CD4-positive, alpha-beta memory T cell (primary cell): ENCODE results near the gene NGEF. TPM values are rescaled to one million over a fixed set of nuclear protein-coding genes. Genes with fewer than 3 reads are reported as not detected.
"Not testable (repeated sequence)": the region's sequence is repeated elsewhere in the genome, so short reads cannot be mapped to it uniquely, and the experiment has no call there.

Source experiments
- CTCF ChIA-PET: fragments of 350-600 bp; sonication (Branson Sonifier 250); formaldehyde crosslinking; loops from one replicate; lab custom pipeline; 2021; ENCODE audit warnings: inconsistent platforms; ENCODE audit not compliant: partially characterized antibody; lab: Charles Lee
- POLR2A ChIA-PET: fragments of 350-600 bp; sonication (Branson Sonifier 250); formaldehyde crosslinking; loops from one replicate; lab custom pipeline; 2021; ENCODE audit not compliant: partially characterized antibody; lab: Charles Lee
- DNase-seq, 5 donors: peaks; one replicate each; pipeline versions ENCODE4 v3.0.0 to v3.0.0-alpha.2; 2020 to 2022; ENCODE audit warnings: mixed read lengths in 1 of 5
- H3K27ac ChIP-seq: one replicate; pipeline ENCODE4 v1.7.0; 2013; ENCODE audit warnings: low read depth, low read length
- H3K27me3 ChIP-seq: 2 replicates; pipeline ENCODE4 v1.7.0; 2013; ENCODE audit warnings: mild to moderate bottlenecking, low read length, moderate library complexity; ENCODE audit not compliant: insufficient read depth
- H3K36me3 ChIP-seq: 2 replicates; pipeline ENCODE4 v1.7.0; 2013; ENCODE audit warnings: mild to moderate bottlenecking, low read length, moderate library complexity; ENCODE audit not compliant: insufficient read depth
- H3K4me1 ChIP-seq: 2 replicates; pipeline ENCODE4 v1.7.0; 2013; ENCODE audit warnings: mild to moderate bottlenecking, low read length, moderate library complexity; ENCODE audit not compliant: insufficient read depth
- H3K4me3 ChIP-seq, 2 donors: one replicate each; pipeline ENCODE4 v1.7.0; 2013; ENCODE audit warnings: low read length in 2 of 2, mild to moderate bottlenecking in 1 of 2
- H3K9me3 ChIP-seq, 2 donors: one replicate each; pipeline ENCODE4 v1.7.0; 2013; ENCODE audit warnings: low read length in 2 of 2, control low read depth in 1 of 2; ENCODE audit not compliant: control insufficient read depth in 1 of 2
- H3K27ac Mint-ChIP-seq, 7 donors: one replicate each; pipeline ENCODE4 v1.8.0; 2020 to 2021; ENCODE audit warnings: mixed read lengths in 7 of 7, mild to moderate bottlenecking in 6 of 7, inconsistent platforms in 3 of 7, moderate library complexity in 3 of 7
- H3K27me3 Mint-ChIP-seq, 2 donors: one replicate each; pipeline ENCODE4 v1.8.0; 2020 to 2021; ENCODE audit warnings: mixed read lengths in 2 of 2
- H3K36me3 Mint-ChIP-seq, 2 donors: one replicate each; pipeline ENCODE4 v1.8.0; 2020 to 2021; ENCODE audit warnings: mixed read lengths in 2 of 2, inconsistent platforms in 1 of 2, mild to moderate bottlenecking in 1 of 2
- H3K4me1 Mint-ChIP-seq, 4 donors: one replicate each; pipeline ENCODE4 v1.8.0; 2020 to 2021; ENCODE audit warnings: mixed read lengths in 4 of 4, mild to moderate bottlenecking in 1 of 4
- H3K4me3 Mint-ChIP-seq, 8 donors: one replicate each; pipeline ENCODE4 v1.8.0; 2020 to 2021; ENCODE audit warnings: mixed read lengths in 8 of 8, mild to moderate bottlenecking in 7 of 8, moderate library complexity in 6 of 8, inconsistent platforms in 3 of 8
- H3K9me3 Mint-ChIP-seq, 8 donors: one replicate each; pipeline ENCODE4 v1.8.0; 2020 to 2021; ENCODE audit warnings: mixed read lengths in 8 of 8, mild to moderate bottlenecking in 5 of 8, inconsistent platforms in 3 of 8, moderate library complexity in 1 of 8
- intact Hi-C: fragments of 100-400 bp; cut with micrococcal nuclease; formaldehyde crosslinking; loops from one replicate; pipeline ENCODE4 v1.15.1; 2023
- polyA plus RNA-seq, 2 donors: library from polyadenylated mRNA; unstranded; fragments of 300-500 nt; fragmentation: Illumina TruSeq; gene quantifications; one replicate each; pipeline ENCODE4 v1.2.3, GENCODE V29; 2021
- total RNA-seq, 2 experiments: library from RNA; stranded (reverse); gene quantifications; one replicate each; pipeline ENCODE4 v1.2.3, GENCODE V29; 2021

Gene NGEF
- total and polyA plus RNA-seq, 4 experiments from 2014 or later, result not detected

DNA sequence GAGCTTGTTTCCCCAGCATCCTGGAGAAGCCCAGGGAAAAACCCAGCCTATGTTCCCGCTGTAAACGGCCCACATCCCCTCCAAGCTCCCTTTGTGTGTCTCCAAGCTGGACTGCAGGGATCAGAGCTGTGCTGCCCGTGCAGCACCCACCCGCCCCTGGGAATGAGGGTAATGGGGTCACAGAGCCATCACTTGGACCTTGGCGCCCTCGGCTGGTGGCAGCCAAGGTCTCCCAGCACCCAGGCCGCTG lies 46.4 kb upstream of the NGEF start:
- Histone ChIP-seq H3K9me3 (no peaks in the 10 kb centered on the region), H3K4me3 (peak overlapping the region in 1 of 2 donors; percentile 95), H3K36me3 (peaks cover 7% of the 10 kb centered on the region), H3K27ac (peak overlapping the region; percentile 91), H3K27me3 (no peaks in the 10 kb centered on the region), H3K4me1 (peaks cover 40% of the 10 kb centered on the region)
- POLR2A ChIA-PET, result interaction anchor here (0.9 to 14.9 kb wide), 16 partner anchors 11 to 272 kb away, joined by 3 to 426 read pairs (median 5); partner anchors contain the start of gene ATG16L1
- Mint-ChIP-seq H3K9me3 (no peaks in the 10 kb centered on the region), H3K4me1 (peaks cover 20 to 60% (median 34%) of the 10 kb centered on the region in 4 donors), H3K27me3 (no peaks in the 10 kb centered on the region), H3K27ac (peak overlapping the region; percentile 91 to 99 (median 95)), H3K4me3 (peak overlapping the region; percentile 87 to 97 (median 97)), H3K36me3 (peaks cover 2 to 37% of the 10 kb centered on the region in 2 donors)
- CTCF ChIA-PET, result interaction anchor here (0.6 to 4.0 kb wide), 12 partner anchors 7 to 191 kb away, joined by 3 to 40 read pairs (median 15); partner anchors contain the start of gene ATG16L1
- intact Hi-C loops, result loop anchor here (10.0 kb wide), 2 partner anchors 205 to 445 kb away; no protein-coding TSS in a partner anchor
- DNase-seq, result no peak

DNA sequence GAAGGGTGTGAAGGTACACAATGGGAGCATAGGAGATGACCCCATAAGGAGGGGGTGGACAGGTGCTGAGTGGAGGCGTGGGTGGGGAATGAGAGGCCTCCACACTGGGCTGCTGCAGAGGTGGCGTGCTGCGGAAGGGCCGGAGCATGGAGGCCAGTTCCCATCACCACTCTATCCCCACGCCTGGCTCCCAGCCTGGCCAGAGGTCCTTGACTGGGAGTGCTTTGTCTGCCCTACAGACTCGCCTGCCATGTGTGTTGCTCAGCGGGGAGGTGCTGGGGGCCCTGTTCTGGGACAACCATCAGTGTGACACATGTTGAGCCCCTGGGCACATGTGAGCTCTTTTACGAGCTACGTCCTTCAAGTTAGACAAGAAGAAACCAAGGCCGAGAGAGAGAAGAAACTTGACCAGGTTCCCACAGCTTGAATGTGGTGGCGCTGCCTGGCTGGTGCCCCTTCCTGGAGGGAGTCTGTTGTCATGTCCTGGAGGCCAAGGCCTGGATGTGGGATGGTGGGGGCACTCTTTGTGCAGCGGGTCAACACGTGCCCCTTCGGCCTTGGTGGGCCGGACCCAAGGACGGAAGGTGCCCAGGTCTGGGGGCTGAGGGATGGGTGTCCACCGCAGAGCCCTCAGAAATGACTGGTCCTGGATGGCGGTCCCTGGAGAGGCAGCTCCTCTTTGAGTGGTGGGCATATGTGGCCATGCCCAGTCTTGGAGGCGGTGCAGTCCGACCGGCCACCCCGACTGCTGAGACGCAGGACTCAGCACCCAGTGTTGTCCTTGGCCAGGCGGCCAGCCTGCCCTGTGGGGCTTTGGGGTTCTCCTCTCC lies 45.9 kb upstream of the NGEF start:
- peaks cover 40% of the 10 kb centered on the region for H3K4me1 ChIP-seq
- DNase-seq, result no peak
- H3K36me3 ChIP-seq, result peaks cover 3% of the 10 kb centered on the region
- H3K4me3 Mint-ChIP-seq, result peak overlapping the region in 7 of 8 donors; percentile 31 to 97 (median 70)
- no peaks in the 10 kb centered on the region for H3K27me3 ChIP-seq
- peak overlapping the region; percentile 91 for H3K27ac ChIP-seq
- ChIA-PET POLR2A (interaction anchor here (0.9 to 14.9 kb wide), 8 partner anchors 11 to 212 kb away, joined by 3 to 426 read pairs (median 13); partner anchors contain the start of gene ATG16L1), CTCF (interaction anchor here (0.6 to 4.0 kb wide), 5 partner anchors 10 to 191 kb away, joined by 4 to 36 read pairs (median 19); partner anchors contain the start of gene ATG16L1)
- no peaks in the 10 kb centered on the region for H3K27me3 Mint-ChIP-seq
- no peaks in the 10 kb centered on the region for H3K9me3 ChIP-seq
- no peak overlapping the region for H3K4me3 ChIP-seq
- H3K4me1 Mint-ChIP-seq, result peaks cover 21 to 60% (median 33%) of the 10 kb centered on the region in 4 donors
- H3K27ac Mint-ChIP-seq, result peak overlapping the region; percentile 31 to 99 (median 91)
- intact Hi-C loops, result loop anchor here (10.0 kb wide), 2 partner anchors 204 to 444 kb away; no protein-coding TSS in a partner anchor
- H3K9me3 Mint-ChIP-seq, result no peaks in the 10 kb centered on the region
- H3K36me3 Mint-ChIP-seq, result peaks cover 0 to 35% of the 10 kb centered on the region in 2 donors

DNA sequence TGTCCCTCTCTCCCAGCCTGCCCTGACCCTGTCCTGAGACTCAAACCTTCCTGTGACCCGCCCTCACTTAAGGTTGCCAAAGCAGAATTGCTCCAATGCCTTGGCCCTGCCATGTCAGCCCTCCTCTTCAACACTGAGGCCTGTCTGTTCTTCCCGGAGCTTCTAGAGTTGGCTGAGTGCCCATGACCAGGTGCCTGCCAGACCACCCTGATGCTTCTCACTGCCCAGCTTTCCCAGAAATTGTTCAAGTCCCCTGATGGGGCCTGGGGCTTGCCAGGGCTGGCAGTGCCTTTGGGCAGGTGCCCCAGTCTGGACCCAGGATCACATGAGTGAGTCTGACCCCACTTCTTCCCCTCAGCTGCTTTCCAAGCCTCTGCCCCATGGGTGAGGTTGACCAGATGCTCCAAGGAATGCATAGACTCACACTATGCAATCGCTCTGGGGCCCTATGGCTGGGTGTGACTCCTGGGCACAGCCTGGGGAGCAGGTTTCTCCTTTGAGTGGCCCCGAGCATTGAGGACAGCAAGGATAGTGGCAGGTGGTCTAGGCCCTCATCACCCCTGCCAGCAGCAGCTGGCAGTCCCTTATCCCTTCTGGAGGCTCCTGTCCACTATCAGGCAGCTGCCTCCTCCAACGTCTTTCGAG lies 44.0 kb upstream of the NGEF start:
- H3K9me3 ChIP-seq, result no peaks in the 10 kb centered on the region
- peaks cover 0 to 19% of the 10 kb centered on the region in 2 donors for H3K36me3 Mint-ChIP-seq
- peak overlapping the region in 2 of 8 donors; percentile 5 to 77 for H3K4me3 Mint-ChIP-seq
- H3K36me3 ChIP-seq, result no peaks in the 10 kb centered on the region
- no peak for DNase-seq
- intact Hi-C loops, result loop anchor here (10.0 kb wide), 2 partner anchors 202 to 442 kb away; no protein-coding TSS in a partner anchor
- peaks cover 0 to 1% of the 10 kb centered on the region in 2 donors for H3K27me3 Mint-ChIP-seq
- H3K4me1 ChIP-seq, result peaks cover 26% of the 10 kb centered on the region
- H3K27ac Mint-ChIP-seq, result peak overlapping the region in 4 of 7 donors; percentile 66 to 92 (median 74)
- peaks cover 9 to 46% (median 20%) of the 10 kb centered on the region in 4 donors for H3K4me1 Mint-ChIP-seq
- H3K4me3 ChIP-seq, result no peak overlapping the region
- ChIA-PET CTCF (interaction anchor here (0.9 kb wide), 1 partner anchor 86 kb away, joined by 3 read pairs; no protein-coding TSS in a partner anchor), POLR2A (interaction anchor here (0.7 to 14.9 kb wide), 2 partner anchors 24 to 204 kb away, joined by 3 to 426 read pairs; no protein-coding TSS in a partner anchor)
- no peaks in the 10 kb centered on the region for H3K9me3 Mint-ChIP-seq
- H3K27ac ChIP-seq, result no peak overlapping the region
- no peaks in the 10 kb centered on the region for H3K27me3 ChIP-seq

DNA sequence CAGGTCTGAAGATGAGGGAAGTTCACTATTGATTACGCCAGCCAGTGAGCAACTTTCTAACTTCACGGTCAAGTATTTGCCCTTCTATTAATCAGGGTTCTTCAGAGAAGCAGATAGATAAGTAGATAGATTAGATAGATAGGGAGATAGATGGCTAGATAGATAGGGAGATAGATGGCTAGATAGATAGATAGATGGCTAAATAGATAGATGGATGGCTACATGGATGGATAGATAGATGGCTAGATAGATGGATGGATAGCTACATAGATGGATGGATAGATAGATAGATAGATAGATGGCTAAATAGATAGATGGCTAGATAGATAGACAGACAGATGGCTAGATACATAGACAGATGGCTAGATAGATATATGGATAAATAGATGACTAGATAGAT lies 42.3 kb upstream of the NGEF start:
- no peak for DNase-seq
- intact Hi-C loops, result loop anchor here (10.0 kb wide), 2 partner anchors 201 to 441 kb away; no protein-coding TSS in a partner anchor
- H3K36me3 ChIP-seq, result no peaks in the 10 kb centered on the region
- Mint-ChIP-seq H3K4me3 (no peak overlapping the region), H3K27ac (no peak overlapping the region), H3K9me3 (no peaks in the 10 kb centered on the region), H3K4me1 (peaks cover 9 to 34% (median 19%) of the 10 kb centered on the region in 4 donors), H3K27me3 (peaks cover 0 to 1% of the 10 kb centered on the region in 2 donors), H3K36me3 (peaks cover 0 to 4% of the 10 kb centered on the region in 2 donors)
- no peaks in the 10 kb centered on the region for H3K27me3 ChIP-seq
- H3K4me1 ChIP-seq, result peaks cover 20% of the 10 kb centered on the region
- no peaks in the 10 kb centered on the region for H3K9me3 ChIP-seq
- POLR2A ChIA-PET, result interaction anchor here (2.9 kb wide), 1 partner anchor 20 kb away, joined by 10 read pairs; no protein-coding TSS in a partner anchor
- CTCF ChIA-PET, result interaction anchor here (1.0 to 6.5 kb wide), 9 partner anchors 21 to 251 kb away, joined by 3 to 63 read pairs (median 15); partner anchors contain the start of gene ATG16L1
- H3K27ac ChIP-seq, result no peak overlapping the region
- H3K4me3 ChIP-seq, result no peak overlapping the region

DNA sequence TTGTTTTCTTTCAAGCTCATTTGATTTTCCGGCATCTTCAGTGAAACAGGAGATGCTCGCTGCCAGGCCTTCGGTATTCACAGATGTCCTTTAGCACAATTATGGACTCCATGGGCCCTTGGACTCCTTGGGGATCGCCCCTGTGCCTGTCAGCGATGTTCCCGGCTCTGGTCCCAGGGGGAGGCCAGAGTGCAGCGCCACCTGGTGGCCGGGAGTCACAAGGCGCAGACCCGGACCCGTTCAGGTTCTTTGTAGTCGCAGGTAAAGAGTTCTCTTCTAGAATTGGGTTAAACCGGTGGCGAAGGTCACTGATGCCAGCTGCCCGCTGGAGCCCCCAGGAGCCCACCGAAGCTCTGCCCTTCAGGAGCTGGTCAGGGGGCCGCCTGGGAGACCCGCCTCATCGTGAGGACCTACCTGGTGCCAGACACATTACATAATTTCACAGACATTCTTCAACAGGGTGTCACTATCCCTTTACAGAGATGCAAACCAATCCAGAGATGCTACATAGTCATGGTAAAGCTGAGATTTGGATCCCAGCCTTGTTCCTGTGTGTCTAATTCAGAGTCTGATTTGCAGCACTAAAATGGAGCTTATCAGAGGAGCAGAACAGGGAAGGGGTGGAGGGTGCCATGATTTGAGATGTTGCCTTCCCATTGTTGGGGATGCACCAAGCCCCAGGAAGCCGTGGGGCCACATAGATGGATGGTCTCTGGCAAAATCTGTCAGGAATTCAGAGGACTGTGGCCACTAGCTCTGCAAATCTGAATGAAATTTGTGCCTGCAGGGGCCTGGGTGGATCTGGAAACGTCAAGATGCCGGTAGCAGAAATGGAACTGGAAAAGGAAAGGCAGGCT lies 41.1 kb upstream of the NGEF start:
- peaks cover 9 to 31% (median 17%) of the 10 kb centered on the region in 4 donors for H3K4me1 Mint-ChIP-seq
- peaks cover 0 to 1% of the 10 kb centered on the region in 2 donors for H3K36me3 Mint-ChIP-seq
- H3K4me1 ChIP-seq, result peaks cover 11% of the 10 kb centered on the region
- no peaks in the 10 kb centered on the region for H3K9me3 Mint-ChIP-seq
- intact Hi-C loops, result loop anchor here (10.0 kb wide), 2 partner anchors 199 to 439 kb away; no protein-coding TSS in a partner anchor
- POLR2A ChIA-PET, result interaction anchor here (0.9 to 2.9 kb wide), 5 partner anchors 22 to 197 kb away, joined by 3 to 10 read pairs (median 5); partner anchors contain the start of gene ATG16L1
- H3K4me3 Mint-ChIP-seq, result peak overlapping the region in 3 of 8 donors; percentile 26 to 42 (median 26)
- H3K27me3 ChIP-seq, result no peaks in the 10 kb centered on the region
- H3K36me3 ChIP-seq, result no peaks in the 10 kb centered on the region
- no peak overlapping the region for H3K4me3 ChIP-seq
- H3K27ac ChIP-seq, result no peak overlapping the region
- peaks cover 0 to 1% of the 10 kb centered on the region in 2 donors for H3K27me3 Mint-ChIP-seq
- H3K9me3 ChIP-seq, result no peaks in the 10 kb centered on the region
- peak in 4 of 5 donors; percentile 50 to 66 (median 54) for DNase-seq
- H3K27ac Mint-ChIP-seq, result peak overlapping the region in 5 of 7 donors; percentile 29 to 71 (median 63)
- CTCF ChIA-PET, result interaction anchor here (0.7 to 6.5 kb wide), 60 partner anchors 8 to 343 kb away, joined by 3 to 63 read pairs (median 4); partner anchors contain the start of gene ATG16L1

DNA sequence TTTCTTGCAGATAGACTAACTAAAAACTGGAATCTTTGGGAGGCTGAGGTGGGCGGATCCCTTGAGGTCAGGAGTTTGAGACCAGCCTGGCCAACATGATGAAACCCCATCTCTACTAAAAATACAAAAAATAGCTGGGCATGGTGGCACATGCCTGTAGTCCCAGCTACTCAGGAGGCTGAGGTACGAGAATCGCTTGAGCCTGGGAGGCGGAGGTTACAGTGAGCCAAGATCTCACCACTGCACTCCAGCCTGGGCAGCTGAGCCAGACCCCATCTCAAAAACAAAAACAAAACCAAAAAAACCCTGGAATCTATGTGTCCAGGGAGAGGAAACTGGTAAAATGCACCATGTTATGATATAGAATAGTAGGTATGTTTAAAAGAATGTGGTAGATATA lies 39.5 kb upstream of the NGEF start:
- H3K36me3 ChIP-seq, H3K4me3 ChIP-seq, H3K4me1 ChIP-seq, H3K27ac ChIP-seq, H3K36me3 Mint-ChIP-seq, H3K27ac Mint-ChIP-seq, H3K9me3 Mint-ChIP-seq, H3K4me3 Mint-ChIP-seq, H3K27me3 Mint-ChIP-seq, H3K9me3 ChIP-seq, DNase-seq, H3K27me3 ChIP-seq: not testable (repeated sequence)
- ChIA-PET CTCF (interaction anchor here (0.6 to 6.5 kb wide), 13 partner anchors 8 to 215 kb away, joined by 3 to 63 read pairs (median 18); partner anchors contain the start of genes ATG16L1 and INPP5D), POLR2A (interaction anchor here (2.9 kb wide), 1 partner anchor 23 kb away, joined by 10 read pairs; no protein-coding TSS in a partner anchor)
- peaks cover 5 to 25% (median 14%) of the 10 kb centered on the region in 4 donors for H3K4me1 Mint-ChIP-seq
- intact Hi-C loops, result loop anchor here (10.0 kb wide), 2 partner anchors 198 to 438 kb away; no protein-coding TSS in a partner anchor
